ENCODE results near the gene MAML3.
"Not testable (repeated sequence)": the region's sequence is repeated elsewhere in the genome, so short reads cannot be mapped to it uniquely, and the experiment has no call there.

The MAML3 gene

GRCh38 chr4:139704915-139705485, 449.0 kb downstream of the MAML3 start:
- DNase-seq, result no peak

GRCh38 chr4:139700568-139700967, 453.4 kb downstream of the MAML3 start:
- DNase-seq, result no peak

GRCh38 chr4:139698167-139698925, 455.6 kb downstream of the MAML3 start:
- not testable (repeated sequence) for DNase-seq

GRCh38 chr4:139696491-139696890, 457.5 kb downstream of the MAML3 start:
- no peak for DNase-seq

GRCh38 chr4:139694522-139695107, 459.4 kb downstream of the MAML3 start:
- DNase-seq, result no peak

GRCh38 chr4:139692309-139693012, 461.5 kb downstream of the MAML3 start:
- no peak for DNase-seq

- no peak for DNase-seq
Measured at GRCh38 chr4:139690419-139690818, 463.6 kb downstream of the MAML3 start.

GRCh38 chr4:139689093-139689722, 464.8 kb downstream of the MAML3 start:
- DNase-seq, result no peak

- no peak for DNase-seq
Measured at GRCh38 chr4:139686988-139687387, 467.0 kb downstream of the MAML3 start.

GRCh38 chr4:139686130-139686529, 467.9 kb downstream of the MAML3 start:
- DNase-seq, result no peak

GRCh38 chr4:139685180-139685579, 468.8 kb downstream of the MAML3 start:
- DNase-seq, result no peak

- DNase-seq, result no peak
Measured at GRCh38 chr4:139684351-139684750, 469.6 kb downstream of the MAML3 start.

- DNase-seq, result no peak
Measured at GRCh38 chr4:139682741-139683151, 471.2 kb downstream of the MAML3 start.

GRCh38 chr4:139682309-139682708, 471.7 kb downstream of the MAML3 start:
- no peak for DNase-seq

- no peak for DNase-seq
Measured at GRCh38 chr4:139676913-139677585, 476.9 kb downstream of the MAML3 start.

- no peak for DNase-seq
Measured at GRCh38 chr4:139676365-139676764, 477.6 kb downstream of the MAML3 start.

GRCh38 chr4:139675651-139676050, 478.3 kb downstream of the MAML3 start:
- DNase-seq, result no peak

- DNase-seq, result no peak
Measured at GRCh38 chr4:139674875-139675550, 479.0 kb downstream of the MAML3 start.

GRCh38 chr4:139672732-139673131, 481.3 kb downstream of the MAML3 start:
- DNase-seq, result no peak

- DNase-seq, result no peak
Measured at GRCh38 chr4:139672215-139672614, 481.8 kb downstream of the MAML3 start.

GRCh38 chr4:139670775-139671174, 483.2 kb downstream of the MAML3 start:
- DNase-seq, result no peak

- DNase-seq, result no peak
Measured at GRCh38 chr4:139669890-139670289, 484.1 kb downstream of the MAML3 start.

Measured in activated gamma-delta T cell treated with Interleukin-2 at 50 U/mL for 16 hours (primary cell).